ENCODE results near the gene PTPRD. TPM values are rescaled to one million over a fixed set of nuclear protein-coding genes. Genes with fewer than 3 reads are reported as not detected.
A peak's percentile ranks its signal among the peaks of the same experiment; 100 is the strongest.

Gene PTPRD
- total and polyA plus RNA-seq, 2 donors (not counting 1 experiment from before 2014, with no cell fraction given) = 0.35 to 4.8 TPM

GRCh38 chr9:9753266-9753665 lies 859.5 kb downstream of the PTPRD start:
- no peaks in the 10 kb centered on the region for H3K36me3 ChIP-seq (ENCODE audit: control insufficient read depth, insufficient read depth, low read length)
- no peaks in the 10 kb centered on the region for H3K9me3 ChIP-seq (ENCODE audit: control insufficient read depth, insufficient read depth, low read depth, low read length)
- H3K27me3 ChIP-seq (ENCODE audit: control insufficient read depth, insufficient read depth, low read length) = no peaks in the 10 kb centered on the region
- no peaks in the 10 kb centered on the region for H3K4me1 ChIP-seq (ENCODE audit: control insufficient read depth, extremely low read depth, insufficient read depth, low read length)
- no peak overlapping the region for H3K4me2 ChIP-seq (ENCODE audit: extremely low read depth, insufficient read depth, low read length)
- no peak overlapping the region for H3K9ac ChIP-seq (ENCODE audit: insufficient read depth, low read length)
- no peak for DNase-seq (ENCODE audit: low read depth in 2 of 2)
- no peaks in the 10 kb centered on the region for H4K20me1 ChIP-seq (ENCODE audit: control insufficient read depth, extremely low read depth, insufficient read depth, low read length)
- TF ChIP-seq EZH2 (IDR thresholded peaks at IDR 0.05; ENCODE audit: low read length, missing control alignments) (no peak), CTCF (conservative IDR thresholded peaks at IDR 0.05 in 1 of 2, IDR thresholded peaks at IDR 0.05 in 1 of 2; ENCODE audit: low read depth in 1 of 2, low read length in 2 of 2) (no peak)
- no peak overlapping the region for H3K27ac ChIP-seq (ENCODE audit: insufficient read depth, low read length)
- H3K4me3 ChIP-seq (replicated peaks in 1 of 4; ENCODE audit: control extremely low read depth in 1 of 4, insufficient read depth in 1 of 4, low read depth in 3 of 4, low read length in 4 of 4) = no peak overlapping the region
- H3K79me2 ChIP-seq (ENCODE audit: control insufficient read depth, insufficient read depth, low read length) = no peaks in the 10 kb centered on the region
- no peak overlapping the region for H2AFZ ChIP-seq (ENCODE audit: low read length)

DNA sequence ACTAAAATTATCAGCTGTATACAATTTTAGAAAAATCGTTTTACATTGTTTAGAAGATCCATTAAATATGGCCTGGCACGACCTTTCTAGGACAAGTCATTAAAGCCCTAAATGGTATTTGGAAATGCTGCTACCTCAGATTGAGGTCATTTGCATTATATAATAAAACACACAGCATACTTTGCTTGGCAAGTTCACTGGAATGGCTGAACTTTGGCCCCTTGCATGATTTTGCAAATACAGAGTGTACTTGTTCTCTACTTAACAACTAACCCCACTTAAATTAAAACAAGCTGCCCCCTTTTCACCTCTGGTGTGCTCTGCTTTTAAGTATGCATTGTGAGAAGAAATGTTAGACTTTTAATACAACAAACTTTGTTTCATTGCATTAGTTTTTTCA lies 860.1 kb downstream of the PTPRD start:
- H3K79me2 ChIP-seq (ENCODE audit: control insufficient read depth, insufficient read depth, low read length) = no peaks in the 10 kb centered on the region
- H3K27me3 ChIP-seq (ENCODE audit: control insufficient read depth, insufficient read depth, low read length) = no peaks in the 10 kb centered on the region
- no peak overlapping the region for H2AFZ ChIP-seq (ENCODE audit: low read length)
- DNase-seq (ENCODE audit: low read depth in 2 of 2) = peak in 1 of 2 donors; percentile 40
- no peaks in the 10 kb centered on the region for H4K20me1 ChIP-seq (ENCODE audit: control insufficient read depth, extremely low read depth, insufficient read depth, low read length)
- no peaks in the 10 kb centered on the region for H3K4me1 ChIP-seq (ENCODE audit: control insufficient read depth, extremely low read depth, insufficient read depth, low read length)
- TF ChIP-seq EZH2 (IDR thresholded peaks at IDR 0.05; ENCODE audit: low read length, missing control alignments) = no peak
- no peak for TF ChIP-seq CTCF (conservative IDR thresholded peaks at IDR 0.05 in 1 of 2, IDR thresholded peaks at IDR 0.05 in 1 of 2; ENCODE audit: low read depth in 1 of 2, low read length in 2 of 2)
- H3K9me3 ChIP-seq (ENCODE audit: control insufficient read depth, insufficient read depth, low read depth, low read length) = no peaks in the 10 kb centered on the region
- no peak overlapping the region for H3K27ac ChIP-seq (ENCODE audit: insufficient read depth, low read length)
- H3K4me2 ChIP-seq (ENCODE audit: extremely low read depth, insufficient read depth, low read length) = no peak overlapping the region
- no peak overlapping the region for H3K9ac ChIP-seq (ENCODE audit: insufficient read depth, low read length)
- H3K36me3 ChIP-seq (ENCODE audit: control insufficient read depth, insufficient read depth, low read length) = no peaks in the 10 kb centered on the region
- no peak overlapping the region for H3K4me3 ChIP-seq (replicated peaks in 1 of 4; ENCODE audit: control extremely low read depth in 1 of 4, insufficient read depth in 1 of 4, low read depth in 3 of 4, low read length in 4 of 4)

DNA sequence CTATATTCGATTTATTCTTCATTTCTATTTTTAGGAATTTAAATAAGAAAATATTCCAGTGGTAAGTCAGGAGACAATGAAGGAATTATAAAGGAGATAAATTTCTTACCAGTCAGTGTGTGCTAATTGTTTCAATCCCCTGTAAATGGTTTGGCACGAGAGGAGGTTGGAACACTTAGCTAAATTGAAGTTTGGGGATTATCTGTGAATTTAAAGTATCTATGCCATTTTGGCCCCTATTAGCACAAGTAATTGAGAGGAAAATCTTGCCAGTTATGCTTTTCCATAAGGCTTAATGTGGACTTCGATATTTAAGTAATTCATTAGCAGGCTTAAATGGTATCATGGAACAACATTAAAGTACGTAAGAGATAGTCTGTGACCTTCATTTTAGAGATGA lies 860.8 kb downstream of the PTPRD start:
- H3K9me3 ChIP-seq (ENCODE audit: control insufficient read depth, insufficient read depth, low read depth, low read length) = no peaks in the 10 kb centered on the region
- H2AFZ ChIP-seq (ENCODE audit: low read length) = no peak overlapping the region
- H3K4me1 ChIP-seq (ENCODE audit: control insufficient read depth, extremely low read depth, insufficient read depth, low read length) = no peaks in the 10 kb centered on the region
- H3K79me2 ChIP-seq (ENCODE audit: control insufficient read depth, insufficient read depth, low read length) = no peaks in the 10 kb centered on the region
- H3K27ac ChIP-seq (ENCODE audit: insufficient read depth, low read length) = no peak overlapping the region
- DNase-seq (ENCODE audit: low read depth in 2 of 2) = no peak
- no peak for TF ChIP-seq CTCF (conservative IDR thresholded peaks at IDR 0.05 in 1 of 2, IDR thresholded peaks at IDR 0.05 in 1 of 2; ENCODE audit: low read depth in 1 of 2, low read length in 2 of 2)
- no peak for TF ChIP-seq EZH2 (IDR thresholded peaks at IDR 0.05; ENCODE audit: low read length, missing control alignments)
- H3K4me2 ChIP-seq (ENCODE audit: extremely low read depth, insufficient read depth, low read length) = no peak overlapping the region
- no peaks in the 10 kb centered on the region for H3K36me3 ChIP-seq (ENCODE audit: control insufficient read depth, insufficient read depth, low read length)
- no peaks in the 10 kb centered on the region for H3K27me3 ChIP-seq (ENCODE audit: control insufficient read depth, insufficient read depth, low read length)
- no peak overlapping the region for H3K9ac ChIP-seq (ENCODE audit: insufficient read depth, low read length)
- H3K4me3 ChIP-seq (replicated peaks in 1 of 4; ENCODE audit: control extremely low read depth in 1 of 4, insufficient read depth in 1 of 4, low read depth in 3 of 4, low read length in 4 of 4) = no peak overlapping the region
- H4K20me1 ChIP-seq (ENCODE audit: control insufficient read depth, extremely low read depth, insufficient read depth, low read length) = no peaks in the 10 kb centered on the region

Data from fibroblast of lung (primary cell).